IPS-20b (cell line): ENCODE measurements around the gene NSG2.

Experiments used
- H3K27ac ChIP-seq: one replicate; pipeline ENCODE4 v1.5.1; 2013; ENCODE audit warnings: low read length
- H3K27me3 ChIP-seq: 2 replicates; pipeline ENCODE4 v1.6.1; 2013; ENCODE audit warnings: mild to moderate bottlenecking, low read length, inconsistent platforms; ENCODE audit not compliant: insufficient read depth
- H3K36me3 ChIP-seq: 2 replicates; pipeline ENCODE4 v1.6.1; 2013; ENCODE audit warnings: low read depth, mild to moderate bottlenecking, inconsistent platforms, low read length, moderate library complexity; ENCODE audit not compliant: insufficient read depth
- H3K4me1 ChIP-seq: 2 replicates; pipeline ENCODE4 v1.6.1; 2013; ENCODE audit warnings: mild to moderate bottlenecking, control low read depth, inconsistent platforms, low read length, moderate library complexity; ENCODE audit not compliant: insufficient read depth
- H3K4me3 ChIP-seq: 2 replicates; pipeline ENCODE4 v1.5.1; 2013; ENCODE audit warnings: mild to moderate bottlenecking, low read length, inconsistent platforms
- H3K9ac ChIP-seq: 2 replicates; pipeline ENCODE4 v1.6.1; 2013; ENCODE audit warnings: low read depth, mild to moderate bottlenecking, inconsistent platforms, low read length, moderate library complexity
- H3K9me3 ChIP-seq: 2 replicates; pipeline ENCODE4 v1.6.1; 2013; ENCODE audit warnings: mild to moderate bottlenecking, low read depth, low read length, inconsistent platforms; ENCODE audit not compliant: insufficient read depth

NSG2 gene

GRCh38 chr5:174065528-174066197 is 20.2 kb downstream of the NSG2 start:
- H3K9ac ChIP-seq = no peak overlapping the region
- no peaks in the 10 kb centered on the region for H3K27me3 ChIP-seq
- H3K9me3 ChIP-seq = no peaks in the 10 kb centered on the region
- H3K4me3 ChIP-seq = no peak overlapping the region
- no peaks in the 10 kb centered on the region for H3K4me1 ChIP-seq
- no peaks in the 10 kb centered on the region for H3K36me3 ChIP-seq
- no peak overlapping the region for H3K27ac ChIP-seq

- Histone ChIP-seq H3K36me3 (no peaks in the 10 kb centered on the region), H3K27me3 (no peaks in the 10 kb centered on the region), H3K9me3 (no peaks in the 10 kb centered on the region), H3K4me3 (no peak overlapping the region), H3K9ac (no peak overlapping the region), H3K4me1 (no peaks in the 10 kb centered on the region), H3K27ac (no peak overlapping the region)
Observed at GRCh38 chr5:174067499-174067898, 22.0 kb downstream of the NSG2 start.

GRCh38 chr5:174071484-174071883 is 26.0 kb downstream of the NSG2 start:
- H3K9ac ChIP-seq = no peak overlapping the region
- H3K4me1 ChIP-seq = no peaks in the 10 kb centered on the region

GRCh38 chr5:174073122-174073660 is 27.7 kb downstream of the NSG2 start:
- H3K4me3 ChIP-seq = no peak overlapping the region
- H3K4me1 ChIP-seq = no peaks in the 10 kb centered on the region
- H3K9me3 ChIP-seq = no peaks in the 10 kb centered on the region
- H3K9ac ChIP-seq = no peak overlapping the region
- H3K27ac ChIP-seq = no peak overlapping the region
- no peaks in the 10 kb centered on the region for H3K27me3 ChIP-seq
- no peaks in the 10 kb centered on the region for H3K36me3 ChIP-seq

More at GRCh38 chr5:174071484-174071883, 26.0 kb downstream of the NSG2 start:
- H3K27ac ChIP-seq = no peak overlapping the region
- H3K4me3 ChIP-seq = no peak overlapping the region
- H3K36me3 ChIP-seq = no peaks in the 10 kb centered on the region
- H3K27me3 ChIP-seq = no peaks in the 10 kb centered on the region
- no peaks in the 10 kb centered on the region for H3K9me3 ChIP-seq

GRCh38 chr5:174074369-174074768 is 28.9 kb downstream of the NSG2 start:
- Histone ChIP-seq H3K36me3 (no peaks in the 10 kb centered on the region), H3K4me3 (no peak overlapping the region), H3K27me3 (no peaks in the 10 kb centered on the region), H3K4me1 (no peaks in the 10 kb centered on the region), H3K9me3 (no peaks in the 10 kb centered on the region), H3K27ac (no peak overlapping the region), H3K9ac (no peak overlapping the region)

- Histone ChIP-seq H3K27me3 (no peaks in the 10 kb centered on the region), H3K4me1 (no peaks in the 10 kb centered on the region), H3K36me3 (no peaks in the 10 kb centered on the region), H3K4me3 (no peak overlapping the region), H3K9me3 (no peaks in the 10 kb centered on the region), H3K9ac (no peak overlapping the region), H3K27ac (no peak overlapping the region)
Observed at GRCh38 chr5:174078416-174078815, 32.9 kb downstream of the NSG2 start.

- Histone ChIP-seq H3K4me1 (no peaks in the 10 kb centered on the region), H3K4me3 (no peak overlapping the region), H3K27ac (no peak overlapping the region), H3K9ac (no peak overlapping the region), H3K9me3 (no peaks in the 10 kb centered on the region), H3K27me3 (no peaks in the 10 kb centered on the region), H3K36me3 (no peaks in the 10 kb centered on the region)
Observed at GRCh38 chr5:174082286-174082685, 36.8 kb downstream of the NSG2 start.

- Histone ChIP-seq H3K9ac (no peak overlapping the region), H3K4me3 (no peak overlapping the region), H3K9me3 (no peaks in the 10 kb centered on the region), H3K4me1 (no peaks in the 10 kb centered on the region), H3K27ac (no peak overlapping the region), H3K36me3 (no peaks in the 10 kb centered on the region), H3K27me3 (no peaks in the 10 kb centered on the region)
Observed at GRCh38 chr5:174083056-174083827, 37.7 kb downstream of the NSG2 start.

GRCh38 chr5:174084691-174085154 is 39.2 kb downstream of the NSG2 start:
- H3K27ac ChIP-seq = no peak overlapping the region
- no peak overlapping the region for H3K4me3 ChIP-seq
- no peaks in the 10 kb centered on the region for H3K4me1 ChIP-seq
- H3K36me3 ChIP-seq = no peaks in the 10 kb centered on the region
- H3K27me3 ChIP-seq = no peaks in the 10 kb centered on the region
- H3K9me3 ChIP-seq = no peaks in the 10 kb centered on the region
- no peak overlapping the region for H3K9ac ChIP-seq

GRCh38 chr5:174086751-174087150 is 41.2 kb downstream of the NSG2 start:
- Histone ChIP-seq H3K27me3 (no peaks in the 10 kb centered on the region), H3K4me1 (no peaks in the 10 kb centered on the region), H3K9ac (no peak overlapping the region), H3K9me3 (no peaks in the 10 kb centered on the region), H3K36me3 (no peaks in the 10 kb centered on the region), H3K27ac (no peak overlapping the region), H3K4me3 (no peak overlapping the region)

- Histone ChIP-seq H3K9me3 (no peaks in the 10 kb centered on the region), H3K9ac (no peak overlapping the region), H3K27me3 (no peaks in the 10 kb centered on the region), H3K4me1 (no peaks in the 10 kb centered on the region), H3K27ac (no peak overlapping the region), H3K36me3 (no peaks in the 10 kb centered on the region), H3K4me3 (no peak overlapping the region)
Observed at GRCh38 chr5:174087783-174088182, 42.3 kb downstream of the NSG2 start.

- no peak overlapping the region for H3K4me3 ChIP-seq
- H3K27ac ChIP-seq = no peak overlapping the region
- H3K27me3 ChIP-seq = no peaks in the 10 kb centered on the region
- H3K4me1 ChIP-seq = no peaks in the 10 kb centered on the region
- H3K9me3 ChIP-seq = no peaks in the 10 kb centered on the region
- no peaks in the 10 kb centered on the region for H3K36me3 ChIP-seq
- no peak overlapping the region for H3K9ac ChIP-seq
Observed at GRCh38 chr5:174090129-174090528, 44.6 kb downstream of the NSG2 start.
